Activated CD4-positive, alpha-beta T cell treated with anti-CD3 and anti-CD28 coated beads for 36 hours (primary cell): Measurements from ENCODE around the gene PMM1. TPM values are rescaled to one million over a fixed set of nuclear protein-coding genes. Genes with fewer than 3 reads are reported as not detected.

ENCODE experiments used
- ATAC-seq: fragments of 200-7000 bp; cut with Tn5 transposase; one replicate; pipeline ENCODE4 v1.10.0; 2021; ENCODE audit warnings: mild to moderate bottlenecking, moderate library complexity
- CTCF ChIA-PET: fragments of 350-600 bp; sonication (Branson Sonifier 250); formaldehyde crosslinking; loops from one replicate; lab custom pipeline; 2021; ENCODE audit warnings: antibody characterized with exemption; lab: Charles Lee
- POLR2A ChIA-PET: fragments of 350-600 bp; sonication (Branson Sonifier 250); formaldehyde crosslinking; loops from one replicate; lab custom pipeline; 2021; ENCODE audit warnings: antibody characterized with exemption, inconsistent platforms; lab: Charles Lee
- DNase-seq: peaks from one replicate; pipeline ENCODE4 v3.0.0-alpha.2; 2020
- H3K27ac Mint-ChIP-seq: one replicate; pipeline ENCODE4 v1.8.0; 2021; ENCODE audit warnings: mixed read lengths
- H3K27me3 Mint-ChIP-seq: one replicate; pipeline ENCODE4 v1.8.0; 2021; ENCODE audit warnings: mixed read lengths
- H3K36me3 Mint-ChIP-seq: one replicate; pipeline ENCODE4 v1.8.0; 2021; ENCODE audit warnings: low read depth, mixed read lengths
- H3K4me1 Mint-ChIP-seq: one replicate; pipeline ENCODE4 v1.8.0; 2021; ENCODE audit warnings: mixed read lengths
- H3K4me3 Mint-ChIP-seq: one replicate; pipeline ENCODE4 v1.8.0; 2021; ENCODE audit warnings: mild to moderate bottlenecking, moderate library complexity, mixed read lengths
- H3K9me3 Mint-ChIP-seq: one replicate; pipeline ENCODE4 v1.8.0; 2021; ENCODE audit warnings: low read depth, mixed read lengths
- intact Hi-C, 2 experiments: fragments of 100-400 bp; cut with DNase I in 1 of 2; cut with micrococcal nuclease in 1 of 2; formaldehyde crosslinking; loops; one replicate each; pipeline versions ENCODE4 v1.14.2 to v1.15.1; 2022 to 2024; cut with DNase I, micrococcal nuclease
- total RNA-seq, 2 experiments: library from RNA; stranded (reverse); gene quantifications; one replicate each; pipeline ENCODE4 v1.2.3, GENCODE V29; 2021

PMM1 gene
- total RNA-seq, 2 experiments from 2014 or later: 30.4 to 37.4 TPM

- intact Hi-C loops: no loop called here
- ChIA-PET POLR2A (no interaction called here), CTCF (interaction anchor here (0.7 to 5.5 kb wide), 4 partner anchors 11 to 191 kb away, joined by 3 to 57 read pairs (median 6); no protein-coding TSS in a partner anchor)
- DNase-seq (no peak), ATAC-seq (no peak)
- no peaks in the 10 kb centered on the region for H3K9me3 Mint-ChIP-seq
- peaks cover 15% of the 10 kb centered on the region for H3K4me1 Mint-ChIP-seq
- peaks cover 26% of the 10 kb centered on the region for H3K36me3 Mint-ChIP-seq
- no peaks in the 10 kb centered on the region for H3K27me3 Mint-ChIP-seq
- H3K27ac Mint-ChIP-seq: no peak overlapping the region
- no peak overlapping the region for H3K4me3 Mint-ChIP-seq
Measured at GRCh38 chr22:41528132-41528766, 61.4 kb downstream of the PMM1 start.

Other genes starting within 250 kb of the PMM1 start
- 1 to 10 TPM; 1.7 to 2.2 TPM for gene TEF, start 207.9 kb downstream of the PMM1 start, total RNA-seq
- gene TOB2, start 143.0 kb downstream of the PMM1 start, total RNA-seq: 10 to 100 TPM; 26.5 to 32.3 TPM
- gene PHF5A, start 121.1 kb downstream of the PMM1 start, total RNA-seq: 10 to 100 TPM; 54.5 to 61.1 TPM
- gene ACO2, start 120.7 kb downstream of the PMM1 start, total RNA-seq: 100 to 1,000 TPM in 1 of 2 experiments, 10 to 100 TPM in 1; 95.4 to 106 TPM
- gene POLR3H, start 45.4 kb downstream of the PMM1 start, total RNA-seq: 10 to 100 TPM; 18.3 to 24.6 TPM
- gene CSDC2, start 28.8 kb downstream of the PMM1 start, total RNA-seq: not detected
- 10 to 100 TPM; 56.6 to 98.1 TPM for gene DESI1, start 31.2 kb upstream of the PMM1 start, total RNA-seq
- 100 to 1,000 TPM; 427 to 469 TPM for gene XRCC6, start 31.5 kb upstream of the PMM1 start, total RNA-seq
- 100 to 1,000 TPM; 275 to 281 TPM for gene SNU13, start 99.0 kb upstream of the PMM1 start, total RNA-seq
- 10 to 100 TPM; 31.5 to 36.8 TPM for gene MEI1, start 109.7 kb upstream of the PMM1 start, total RNA-seq
- 10 to 100 TPM; 14.7 to 15.2 TPM for gene CCDC134, start 210.8 kb upstream of the PMM1 start, total RNA-seq
- 100 to 1,000 TPM; 101 to 105 TPM for gene SREBF2, start 243.3 kb upstream of the PMM1 start, total RNA-seq